ENCODE data around the gene SCIMP. TPM values are rescaled to one million over a fixed set of nuclear protein-coding genes. Genes with fewer than 3 reads are reported as not detected.

SCIMP gene
- total and polyA plus RNA-seq, 7 experiments from 2014 or later: 0.33 to 24.8 (median 1.4) TPM; not detected in 1

Other genes with a start within 250 kb of the SCIMP start
- 10 to 100 TPM; 55.2 to 90.0 (median 64.1) TPM for gene CAMTA2, start 247.2 kb downstream of the SCIMP start, total RNA-seq
- gene CAMTA2, start 247.2 kb downstream of the SCIMP start, polyA plus RNA-seq: 10 to 100 TPM in 1 of 2 donors, 1 to 10 TPM in 1; 9.7 to 20.5 TPM
- under 1 TPM in 4 of 5 experiments, not detected in 1; 0.38 to 0.42 (median 0.41) TPM for gene INCA1, start 237.3 kb downstream of the SCIMP start, total RNA-seq
- not detected for gene INCA1, start 237.3 kb downstream of the SCIMP start, polyA plus RNA-seq
- gene KIF1C, start 236.9 kb downstream of the SCIMP start, total RNA-seq: 10 to 100 TPM; 11.5 to 46.5 (median 21.0) TPM
- gene KIF1C, start 236.9 kb downstream of the SCIMP start, polyA plus RNA-seq: 1 to 10 TPM; 3.0 to 3.4 TPM
- under 1 TPM in 4 of 5 experiments, not detected in 1; 0.16 to 0.44 (median 0.28) TPM for gene SLC52A1, start 199.4 kb downstream of the SCIMP start, total RNA-seq
- gene SLC52A1, start 199.4 kb downstream of the SCIMP start, polyA plus RNA-seq: under 1 TPM in 1 of 2 donors, not detected in 1; 0.14 TPM
- 10 to 100 TPM in 2 of 5 experiments, 1 to 10 TPM in 3; 3.5 to 14.8 (median 5.7) TPM for gene ZFP3, start 156.4 kb downstream of the SCIMP start, total RNA-seq
- 1 to 10 TPM; 1.4 to 1.6 TPM for gene ZFP3, start 156.4 kb downstream of the SCIMP start, polyA plus RNA-seq
- gene ZNF232, start 123.0 kb downstream of the SCIMP start, total RNA-seq: 10 to 100 TPM in 3 of 5 experiments, 1 to 10 TPM in 2; 5.1 to 20.3 (median 11.2) TPM
- gene ZNF232, start 123.0 kb downstream of the SCIMP start, polyA plus RNA-seq: 10 to 100 TPM in 1 of 2 donors, 1 to 10 TPM in 1; 9.1 to 13.6 TPM
- gene USP6, start 118.8 kb downstream of the SCIMP start, total RNA-seq: under 1 TPM in 4 of 5 experiments, not detected in 1; 0.05 to 0.19 (median 0.13) TPM
- under 1 TPM in 1 of 2 donors, not detected in 1; 0.06 TPM for gene USP6, start 118.8 kb downstream of the SCIMP start, polyA plus RNA-seq
- gene ZNF594, start 43.0 kb downstream of the SCIMP start, total RNA-seq: 10 to 100 TPM in 3 of 5 experiments, 1 to 10 TPM in 2; 4.8 to 35.7 (median 11.6) TPM
- gene ZNF594, start 43.0 kb downstream of the SCIMP start, polyA plus RNA-seq: 1 to 10 TPM; 2.6 to 4.4 TPM
- gene RABEP1, start 47.4 kb upstream of the SCIMP start, total RNA-seq: 10 to 100 TPM; 37.3 to 58.5 (median 44.6) TPM
- gene RABEP1, start 47.4 kb upstream of the SCIMP start, polyA plus RNA-seq: 10 to 100 TPM; 26.2 to 35.9 TPM
- gene NUP88, start 184.8 kb upstream of the SCIMP start, total RNA-seq: 100 to 1,000 TPM in 4 of 5 experiments, 10 to 100 TPM in 1; 85.7 to 135 (median 111) TPM
- gene NUP88, start 184.8 kb upstream of the SCIMP start, polyA plus RNA-seq: 100 to 1,000 TPM in 1 of 2 donors, 10 to 100 TPM in 1; 96.0 to 148 TPM
- 10 to 100 TPM; 54.2 to 81.1 (median 75.1) TPM for gene RPAIN, start 185.3 kb upstream of the SCIMP start, total RNA-seq
- 10 to 100 TPM; 30.4 to 35.8 TPM for gene RPAIN, start 185.3 kb upstream of the SCIMP start, polyA plus RNA-seq
- gene C1QBP, start 204.3 kb upstream of the SCIMP start, total RNA-seq: 100 to 1,000 TPM in 1 of 5 experiments, 10 to 100 TPM in 4; 58.0 to 162 (median 82.3) TPM
- 100 to 1,000 TPM; 276 to 294 TPM for gene C1QBP, start 204.3 kb upstream of the SCIMP start, polyA plus RNA-seq
- gene DHX33, start 234.1 kb upstream of the SCIMP start, total RNA-seq: 10 to 100 TPM in 3 of 5 experiments, 1 to 10 TPM in 2; 7.1 to 19.1 (median 11.3) TPM
- gene DHX33, start 234.1 kb upstream of the SCIMP start, polyA plus RNA-seq: under 1 TPM; 0.95 to 0.99 TPM